Prostate gland (tissue), 2 donors: ENCODE results near the gene FAM20A.

Experiments used
- POLR2AphosphoS5 ChIP-seq: sonication (generic); formaldehyde crosslinking; IDR thresholded peaks from one replicate; pipeline ENCODE4 v1.6.1; 2017; ENCODE audit warnings: antibody characterized with exemption
- TF ChIP-seq, protein P1 (sequence below), 4 experiments: fragments of 200-600 bp in 2 of 4; fragments of 450-650 bp in 2 of 4; sonication (generic) in 2 of 4; IDR thresholded peaks; 1 replicate in 3 of 4; 2 replicates in 1 of 4; pipeline ENCODE4 v1.5.1; 2016 to 2019; ENCODE audit warnings: antibody characterized with exemption in 4 of 4, mild to moderate bottlenecking in 2 of 4, moderate library complexity in 2 of 4

GRCh38 chr17:68531252-68531651 is 69.9 kb downstream of the FAM20A start:
- TF ChIP-seq POLR2AphosphoS5, result no peak
- TF ChIP-seq, protein P1, sequence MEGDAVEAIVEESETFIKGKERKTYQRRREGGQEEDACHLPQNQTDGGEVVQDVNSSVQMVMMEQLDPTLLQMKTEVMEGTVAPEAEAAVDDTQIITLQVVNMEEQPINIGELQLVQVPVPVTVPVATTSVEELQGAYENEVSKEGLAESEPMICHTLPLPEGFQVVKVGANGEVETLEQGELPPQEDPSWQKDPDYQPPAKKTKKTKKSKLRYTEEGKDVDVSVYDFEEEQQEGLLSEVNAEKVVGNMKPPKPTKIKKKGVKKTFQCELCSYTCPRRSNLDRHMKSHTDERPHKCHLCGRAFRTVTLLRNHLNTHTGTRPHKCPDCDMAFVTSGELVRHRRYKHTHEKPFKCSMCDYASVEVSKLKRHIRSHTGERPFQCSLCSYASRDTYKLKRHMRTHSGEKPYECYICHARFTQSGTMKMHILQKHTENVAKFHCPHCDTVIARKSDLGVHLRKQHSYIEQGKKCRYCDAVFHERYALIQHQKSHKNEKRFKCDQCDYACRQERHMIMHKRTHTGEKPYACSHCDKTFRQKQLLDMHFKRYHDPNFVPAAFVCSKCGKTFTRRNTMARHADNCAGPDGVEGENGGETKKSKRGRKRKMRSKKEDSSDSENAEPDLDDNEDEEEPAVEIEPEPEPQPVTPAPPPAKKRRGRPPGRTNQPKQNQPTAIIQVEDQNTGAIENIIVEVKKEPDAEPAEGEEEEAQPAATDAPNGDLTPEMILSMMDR (IDR thresholded peaks at IDR 0.05), result no peak
